Suprapubic skin (tissue), 4 donors: Measurements from ENCODE around the gene ANKRD44. TPM values are rescaled to one million over a fixed set of nuclear protein-coding genes. Genes with fewer than 3 reads are reported as not detected.

ENCODE experiments used
- DNase-seq, 2 donors: peaks; one replicate each; pipeline ENCODE4 v3.0.0-alpha.2; 2019; ENCODE audit warnings: low spot score in 2 of 2
- H3K27ac ChIP-seq: fragments of 200-600 bp; sonication (generic); one replicate; pipeline ENCODE4 v1.5.1; 2019
- H3K27me3 ChIP-seq: fragments of 200-600 bp; sonication (generic); one replicate; pipeline ENCODE4 v1.5.1; 2019
- H3K36me3 ChIP-seq: fragments of 200-600 bp; sonication (generic); one replicate; pipeline ENCODE4 v1.5.1; 2019
- H3K4me1 ChIP-seq: fragments of 200-600 bp; sonication (generic); one replicate; pipeline ENCODE4 v1.5.1; 2019
- H3K4me3 ChIP-seq: fragments of 200-600 bp; sonication (generic); one replicate; pipeline ENCODE4 v1.5.1; 2019; ENCODE audit warnings: mild to moderate bottlenecking
- H3K9me3 ChIP-seq: fragments of 200-600 bp; sonication (generic); one replicate; pipeline ENCODE4 v1.5.1; 2019
- CTCF ChIP-seq, 2 donors: fragments of 200-600 bp in 1 of 2; fragments of 450-650 bp in 1 of 2; sonication (generic) in 1 of 2; IDR thresholded peaks; one replicate each; pipeline ENCODE4 v1.5.1; 2016 to 2019; ENCODE audit warnings: antibody characterized with exemption in 2 of 2, mild to moderate bottlenecking in 1 of 2, moderate library complexity in 1 of 2
- EP300 ChIP-seq: sonication (generic); formaldehyde crosslinking; IDR thresholded peaks from one replicate; pipeline ENCODE4 v1.6.1; 2017; ENCODE audit warnings: antibody characterized with exemption
- POLR2A ChIP-seq, 2 donors: fragments of 450-650 bp; IDR thresholded peaks; one replicate each; pipeline ENCODE4 v1.6.1; 2017; ENCODE audit warnings: antibody characterized with exemption in 2 of 2, mild to moderate bottlenecking in 2 of 2, moderate library complexity in 2 of 2
- POLR2AphosphoS5 ChIP-seq, 3 donors: sonication (generic); formaldehyde crosslinking; IDR thresholded peaks; one replicate each; pipeline ENCODE4 v1.6.1; 2017; ENCODE audit warnings: antibody characterized with exemption in 3 of 3
- WGBS: methylation state at CpG from one replicate; pipeline ENCODE4 v1.1.5; 2018; 5-methylcytosine and 5-hydroxymethylcytosine counted together
- total RNA-seq, 4 donors: library from RNA; depleted of rRNA; stranded (reverse); fragments of >200 nt; gene quantifications; one replicate each; pipeline ENCODE4 v1.1.0, GENCODE V29; 2016

ANKRD44 gene
- total RNA-seq, 4 donors from 2014 or later: 6.3 to 34.4 (median 17.8) TPM

GRCh38 chr2:197266477-197266876 lies 44.1 kb downstream of the ANKRD44 start:
- WGBS: 62% methylated on average over 3 of the region's 3 CpGs
- Histone ChIP-seq H3K27ac (no peak overlapping the region), H3K9me3 (no peaks in the 10 kb centered on the region), H3K36me3 (no peaks in the 10 kb centered on the region), H3K4me1 (peaks cover 12% of the 10 kb centered on the region), H3K27me3 (no peaks in the 10 kb centered on the region), H3K4me3 (no peak overlapping the region)
- TF ChIP-seq CTCF (IDR thresholded peaks at IDR 0.05) (no peak), EP300 (no peak), POLR2AphosphoS5 (IDR thresholded peaks at IDR 0.05) (no peak), POLR2A (IDR thresholded peaks at IDR 0.05) (no peak)
- no peak for DNase-seq

- 88% methylated on average over 5 of the region's 5 CpGs for WGBS
- Histone ChIP-seq H3K4me1 (peaks cover 13% of the 10 kb centered on the region), H3K9me3 (no peaks in the 10 kb centered on the region), H3K27ac (no peak overlapping the region), H3K36me3 (no peaks in the 10 kb centered on the region), H3K27me3 (no peaks in the 10 kb centered on the region), H3K4me3 (no peak overlapping the region)
- DNase-seq: no peak
- no peak for TF ChIP-seq POLR2AphosphoS5 (IDR thresholded peaks at IDR 0.05)
- TF ChIP-seq CTCF (IDR thresholded peaks at IDR 0.05): no peak
- no peak for TF ChIP-seq POLR2A (IDR thresholded peaks at IDR 0.05)
These were observed 44.7 kb downstream of the ANKRD44 start for GRCh38 chr2:197265924-197266323.

GRCh38 chr2:197265036-197265435 lies 45.5 kb downstream of the ANKRD44 start:
- Histone ChIP-seq H3K27ac (no peak overlapping the region), H3K9me3 (no peaks in the 10 kb centered on the region), H3K27me3 (no peaks in the 10 kb centered on the region), H3K4me1 (peaks cover 13% of the 10 kb centered on the region), H3K36me3 (no peaks in the 10 kb centered on the region), H3K4me3 (no peak overlapping the region)
- no peak for TF ChIP-seq CTCF (IDR thresholded peaks at IDR 0.05)
- no peak for TF ChIP-seq EP300
- no peak for TF ChIP-seq POLR2A (IDR thresholded peaks at IDR 0.05)
- TF ChIP-seq POLR2AphosphoS5 (IDR thresholded peaks at IDR 0.05): no peak
- no peak for DNase-seq
- WGBS: 85% methylated on average over 4 of the region's 4 CpGs

- Histone ChIP-seq H3K27me3 (no peaks in the 10 kb centered on the region), H3K27ac (no peak overlapping the region), H3K4me1 (peaks cover 8% of the 10 kb centered on the region), H3K9me3 (no peaks in the 10 kb centered on the region), H3K4me3 (no peak overlapping the region), H3K36me3 (no peaks in the 10 kb centered on the region)
- no peak for DNase-seq
- TF ChIP-seq POLR2AphosphoS5 (IDR thresholded peaks at IDR 0.05) (no peak), POLR2A (IDR thresholded peaks at IDR 0.05) (no peak), EP300 (no peak), CTCF (IDR thresholded peaks at IDR 0.05) (no peak)
- WGBS: 78% methylated on average over 5 of the region's 5 CpGs
These were observed 46.2 kb downstream of the ANKRD44 start for GRCh38 chr2:197264332-197264731.

GRCh38 chr2:197263077-197263476 lies 47.5 kb downstream of the ANKRD44 start:
- H3K27ac ChIP-seq: no peak overlapping the region
- H3K36me3 ChIP-seq: no peaks in the 10 kb centered on the region
- WGBS: 98% methylated on average over 8 of the region's 9 CpGs
- no peak for DNase-seq
- TF ChIP-seq POLR2AphosphoS5 (IDR thresholded peaks at IDR 0.05): no peak
- no peak for TF ChIP-seq CTCF (IDR thresholded peaks at IDR 0.05)
- H3K4me3 ChIP-seq: no peak overlapping the region
- no peaks in the 10 kb centered on the region for H3K27me3 ChIP-seq
- H3K9me3 ChIP-seq: no peaks in the 10 kb centered on the region
- peaks cover 4% of the 10 kb centered on the region for H3K4me1 ChIP-seq
